Measurements from ENCODE around the gene WWOX.

GRCh38 chr16:78399384-78399783 lies 299.9 kb downstream of the WWOX start:
- TF ChIP-seq CTCF (IDR thresholded peaks at IDR 0.05): no peak
- TF ChIP-seq POLR2A (IDR thresholded peaks at IDR 0.05): no peak
- TF ChIP-seq EP300 (IDR thresholded peaks at IDR 0.05): no peak
